Astrocyte of the cerebellum (primary cell): Measurements from ENCODE around the gene SLC27A5.
"Not testable (repeated sequence)": the region's sequence is repeated elsewhere in the genome, so short reads cannot be mapped to it uniquely, and the experiment has no call there.

Source experiments
- DNase-seq: peaks from one replicate; pipeline ENCODE4 v3.0.0-alpha.2; 2011; ENCODE audit warnings: low read depth
- H3K4me3 ChIP-seq: 2 replicates; pipeline ENCODE4 v1.5.1; 2011; ENCODE audit warnings: mild to moderate bottlenecking, low read depth, low read length, moderate library complexity
- in situ Hi-C: cut with HindIII; loops from 2 replicates; pipeline ENCODE4 v1.10.0; 2017; ENCODE audit warnings: low sequenced_read_pairs
- TF ChIP-seq, protein P1 (sequence below): IDR thresholded peaks from 2 replicates; pipeline ENCODE4 v1.5.1; 2012; ENCODE audit warnings: low read length, low read depth, moderate library complexity, mild to moderate bottlenecking; ENCODE audit errors: missing control alignments

Gene SLC27A5

GRCh38 chr19:58545286-58546018, 33.7 kb upstream of the SLC27A5 start:
- TF ChIP-seq, protein P1, sequence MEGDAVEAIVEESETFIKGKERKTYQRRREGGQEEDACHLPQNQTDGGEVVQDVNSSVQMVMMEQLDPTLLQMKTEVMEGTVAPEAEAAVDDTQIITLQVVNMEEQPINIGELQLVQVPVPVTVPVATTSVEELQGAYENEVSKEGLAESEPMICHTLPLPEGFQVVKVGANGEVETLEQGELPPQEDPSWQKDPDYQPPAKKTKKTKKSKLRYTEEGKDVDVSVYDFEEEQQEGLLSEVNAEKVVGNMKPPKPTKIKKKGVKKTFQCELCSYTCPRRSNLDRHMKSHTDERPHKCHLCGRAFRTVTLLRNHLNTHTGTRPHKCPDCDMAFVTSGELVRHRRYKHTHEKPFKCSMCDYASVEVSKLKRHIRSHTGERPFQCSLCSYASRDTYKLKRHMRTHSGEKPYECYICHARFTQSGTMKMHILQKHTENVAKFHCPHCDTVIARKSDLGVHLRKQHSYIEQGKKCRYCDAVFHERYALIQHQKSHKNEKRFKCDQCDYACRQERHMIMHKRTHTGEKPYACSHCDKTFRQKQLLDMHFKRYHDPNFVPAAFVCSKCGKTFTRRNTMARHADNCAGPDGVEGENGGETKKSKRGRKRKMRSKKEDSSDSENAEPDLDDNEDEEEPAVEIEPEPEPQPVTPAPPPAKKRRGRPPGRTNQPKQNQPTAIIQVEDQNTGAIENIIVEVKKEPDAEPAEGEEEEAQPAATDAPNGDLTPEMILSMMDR = no peak
- no peak for DNase-seq
- in situ Hi-C loops = no loop called here

DNA sequence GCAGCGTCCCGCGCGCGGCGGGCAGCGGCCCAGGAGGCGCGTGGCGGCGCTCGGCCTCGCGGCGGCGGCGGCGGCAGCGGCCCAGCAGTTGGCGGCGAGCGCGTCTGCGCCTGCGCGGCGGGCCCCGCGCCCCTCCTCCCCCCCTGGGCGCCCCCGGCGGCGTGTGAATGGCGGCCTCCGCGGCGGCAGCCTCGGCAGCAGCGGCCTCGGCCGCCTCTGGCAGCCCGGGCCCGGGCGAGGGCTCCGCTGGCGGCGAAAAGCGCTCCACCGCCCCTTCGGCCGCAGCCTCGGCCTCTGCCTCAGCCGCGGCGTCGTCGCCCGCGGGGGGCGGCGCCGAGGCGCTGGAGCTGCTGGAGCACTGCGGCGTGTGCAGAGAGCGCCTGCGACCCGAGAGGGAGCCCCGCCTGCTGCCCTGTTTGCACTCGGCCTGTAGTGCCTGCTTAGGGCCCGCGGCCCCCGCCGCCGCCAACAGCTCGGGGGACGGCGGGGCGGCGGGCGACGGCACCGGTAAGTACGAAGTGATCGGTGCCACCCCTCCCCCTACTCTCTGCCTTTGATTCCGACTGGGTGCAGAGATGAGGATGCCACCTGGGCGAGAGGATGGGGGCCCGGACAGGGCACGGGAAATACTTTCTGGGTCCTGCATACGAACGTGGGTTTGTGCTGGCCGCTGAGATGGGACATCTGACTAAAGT, 32.9 kb upstream of the SLC27A5 start:
- in situ Hi-C loops = no loop called here
- DNase-seq = no peak
- peak overlapping the region; percentile 77 for H3K4me3 ChIP-seq
- TF ChIP-seq, protein P1 = no peak

More at GRCh38 chr19:58545286-58546018, 33.7 kb upstream of the SLC27A5 start:
- peak overlapping the region; percentile 77 for H3K4me3 ChIP-seq

GRCh38 chr19:58543826-58544590, 32.2 kb upstream of the SLC27A5 start, which contains the start of gene TRIM28:
TSS of gene TRIM28 (plus strand) at chr19:58544064. CDS start at chr19:58544758, 694 bp downstream.
- in situ Hi-C loops = no loop called here
- TF ChIP-seq, protein P1 = no peak

DNA sequence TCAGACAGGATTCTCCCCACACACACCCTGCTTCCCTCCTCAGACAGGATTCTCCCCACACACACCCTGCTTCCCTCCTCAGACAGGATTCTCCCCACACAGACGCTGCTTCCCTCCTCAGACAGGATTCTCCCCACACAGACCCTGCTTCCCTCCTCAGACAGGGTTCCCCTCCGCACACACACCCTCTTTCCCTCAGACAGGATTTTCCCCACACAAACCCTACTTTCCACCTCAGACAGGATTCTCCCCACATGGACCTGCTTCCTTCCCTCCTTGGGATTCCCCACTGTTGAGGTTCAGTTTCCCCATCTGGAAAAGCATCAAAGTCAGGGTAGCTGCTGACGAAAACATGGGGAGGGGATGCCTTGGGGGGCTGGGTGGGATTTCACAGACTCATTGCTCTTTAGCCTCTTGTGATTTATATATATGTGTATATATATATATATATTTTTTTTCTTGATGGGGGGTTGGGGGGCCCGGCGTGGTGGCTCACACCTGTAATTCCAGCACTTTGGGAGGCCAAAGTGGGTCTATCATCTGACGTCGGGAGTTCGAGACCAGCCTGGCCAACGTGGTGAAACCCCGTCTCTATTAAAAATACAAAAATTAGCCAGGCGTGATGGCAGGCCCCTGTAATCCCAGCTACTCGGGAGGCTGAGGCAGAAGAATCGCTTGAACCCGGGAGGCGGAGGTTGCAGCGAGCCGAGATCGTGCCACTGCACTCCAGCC, 31.0 kb upstream of the SLC27A5 start:
- DNase-seq, in situ Hi-C loops, H3K4me3 ChIP-seq: not testable (repeated sequence)

More at GRCh38 chr19:58543826-58544590, 32.2 kb upstream of the SLC27A5 start, which contains the start of gene TRIM28:
- DNase-seq = peak; percentile 99
- H3K4me3 ChIP-seq = peak within 1 kb of the TSS; percentile 77

DNA sequence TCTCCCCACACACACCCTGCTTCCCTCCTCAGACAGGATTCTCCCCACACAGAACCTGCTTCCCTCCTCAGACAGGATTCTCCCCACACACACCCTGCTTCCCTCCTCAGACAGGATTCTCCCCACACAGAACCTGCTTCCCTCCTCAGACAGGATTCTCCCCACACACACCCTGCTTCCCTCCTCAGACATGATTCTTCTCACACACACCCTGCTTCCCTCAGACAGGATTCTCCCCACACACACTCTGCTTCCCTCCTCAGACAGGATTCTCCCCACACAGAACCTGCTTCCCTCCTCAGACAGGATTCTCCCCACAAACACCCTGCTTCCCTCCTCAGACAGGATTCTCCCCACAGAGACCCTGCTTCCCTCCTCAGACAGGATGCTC, 27.4 kb upstream of the SLC27A5 start:
- in situ Hi-C loops, H3K4me3 ChIP-seq, DNase-seq: not testable (repeated sequence)

DNA sequence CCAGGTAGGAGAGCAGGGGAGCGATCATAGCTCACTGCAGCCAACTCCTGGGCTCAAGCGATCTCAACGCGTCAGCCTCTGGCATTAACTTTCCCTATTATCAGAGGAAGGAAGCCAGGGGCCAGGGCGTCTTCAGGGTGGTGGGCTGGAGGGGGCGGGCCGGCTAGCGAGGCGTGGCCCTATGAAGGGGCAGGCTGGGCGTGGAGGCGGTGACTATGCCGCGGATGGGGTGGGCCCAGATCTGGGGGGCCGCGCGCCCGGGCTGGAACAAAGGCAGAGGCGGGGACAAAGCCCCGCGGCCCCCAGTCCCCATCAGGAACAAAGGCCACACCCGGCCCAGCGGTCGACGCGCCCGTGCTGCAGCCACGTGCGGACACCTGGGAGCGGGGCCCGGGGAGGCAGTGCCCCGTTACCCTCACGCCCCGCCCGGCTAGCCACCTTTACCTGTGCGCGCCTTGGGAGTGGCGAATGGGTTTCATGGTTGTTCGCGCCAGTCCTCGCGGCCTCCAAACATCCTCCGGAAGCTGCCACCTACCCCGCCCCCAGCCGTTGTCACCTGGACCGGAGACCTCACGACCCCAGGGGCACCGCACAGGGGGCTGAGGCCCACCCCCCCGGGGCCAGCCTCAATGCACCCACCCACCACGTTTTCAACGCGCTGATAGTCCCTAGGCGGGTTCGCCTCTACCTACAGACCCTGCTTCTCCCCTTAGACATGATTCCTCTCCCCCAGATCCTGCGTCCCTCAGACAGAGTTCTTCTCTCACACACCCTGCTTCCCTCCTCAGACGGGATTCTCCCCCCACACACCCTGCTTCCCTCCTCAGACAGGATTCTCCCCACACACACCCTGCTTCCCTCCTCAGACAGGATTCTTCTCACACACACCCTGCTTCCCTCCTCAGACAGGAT, 26.7 kb upstream of the SLC27A5 start:
- in situ Hi-C loops = no loop called here
- no peak for DNase-seq
- TF ChIP-seq, protein P1 = no peak
- H3K4me3 ChIP-seq = peak overlapping the region; percentile 24
